Stimulated activated CD4-positive, alpha-beta T cell treated with anti-CD3 and anti-CD28 coated beads, Interleukin-4, amount 100 ng/mL, for 24 hours (primary cell): ENCODE measurements around the gene AMBP.

Experiments used
- DNase-seq: peaks from one replicate; pipeline ENCODE4 v3.0.0-alpha.2; 2020

The AMBP gene

DNA sequence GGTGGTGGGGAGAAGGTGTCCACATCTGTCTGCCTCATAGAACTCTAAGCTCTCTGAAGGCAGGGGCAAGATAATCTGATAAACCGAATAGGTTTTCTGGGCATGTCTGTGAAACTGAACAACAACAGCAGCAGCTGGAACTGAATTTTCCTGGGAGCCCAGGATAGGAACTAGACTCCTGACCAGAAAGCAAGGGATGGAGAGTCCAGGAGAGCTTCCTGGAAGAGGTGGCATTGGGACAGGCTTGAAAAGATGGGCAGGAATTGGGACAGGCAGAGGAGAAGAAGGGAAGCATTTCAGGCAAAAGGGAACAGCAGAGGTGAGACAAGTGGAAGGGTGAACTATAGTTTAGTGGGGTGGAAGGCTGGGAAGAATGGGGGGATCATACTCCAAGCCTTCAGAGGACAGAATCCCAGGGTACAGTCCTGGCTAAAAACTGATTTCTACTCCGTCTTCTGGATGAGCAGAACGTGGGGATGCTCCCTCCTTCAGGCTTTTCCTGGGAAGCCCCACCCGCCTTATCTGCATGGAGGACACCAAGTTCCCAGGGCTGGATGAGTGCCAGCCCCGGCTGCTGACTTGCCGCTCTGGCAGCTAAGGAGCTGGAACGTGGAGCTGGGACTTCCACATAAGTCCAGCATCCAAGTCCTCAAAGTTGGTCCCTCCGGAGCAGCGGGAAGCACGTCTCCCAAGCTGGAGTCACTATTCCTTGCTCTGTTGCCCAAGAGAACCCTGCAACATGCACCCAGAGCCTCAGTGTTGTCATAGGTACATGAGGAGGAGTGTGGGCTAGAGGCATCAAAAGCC is 34.9 kb upstream of the AMBP start:
- no peak for DNase-seq

DNA sequence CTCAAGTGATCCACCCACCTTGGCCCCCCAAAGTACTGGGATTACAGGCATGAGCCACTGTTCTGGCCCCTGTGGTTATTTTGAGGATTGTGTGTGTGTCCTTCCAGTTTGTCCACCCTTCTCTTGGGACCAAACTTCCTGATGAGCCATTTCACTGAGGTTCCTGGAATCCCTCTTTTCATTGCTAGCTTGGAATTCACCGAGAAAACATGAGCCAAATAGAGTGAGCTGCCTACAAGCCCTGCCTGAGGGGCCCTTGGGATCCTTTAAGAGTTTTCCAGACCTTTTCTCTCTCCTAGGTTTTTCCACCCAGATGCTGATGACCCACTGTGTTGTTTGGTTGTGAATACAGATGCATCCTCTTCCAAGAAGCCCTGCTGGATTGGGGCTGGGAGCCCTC is 34.2 kb upstream of the AMBP start:
- no peak for DNase-seq

DNA sequence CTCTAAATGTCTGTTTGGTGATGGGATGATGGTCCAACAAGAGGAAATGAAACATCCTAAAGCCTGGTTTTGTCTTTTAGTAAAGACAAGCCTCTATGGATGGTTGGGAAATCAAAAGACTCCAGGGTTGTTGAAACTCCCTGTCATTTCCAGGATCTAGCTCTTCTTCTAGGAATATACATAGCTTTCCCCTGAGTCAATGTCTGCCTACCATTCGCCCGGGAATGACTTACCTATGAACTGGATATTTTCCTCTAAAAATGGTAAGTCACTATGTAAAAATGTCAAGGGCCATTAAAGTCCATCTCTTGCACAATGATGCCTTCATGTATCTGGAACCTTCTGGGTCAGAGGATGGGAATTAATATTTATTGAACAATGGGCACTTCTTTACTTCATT is 32.1 kb upstream of the AMBP start:
- no peak for DNase-seq

GRCh38 chr9:114109124-114109523 is 31.0 kb upstream of the AMBP start:
- no peak for DNase-seq

GRCh38 chr9:114108016-114108833 is 30.1 kb upstream of the AMBP start:
- peak; percentile 59 for DNase-seq

GRCh38 chr9:114107286-114108001 is 29.3 kb upstream of the AMBP start:
- DNase-seq, result no peak

- DNase-seq, result no peak
These were observed 27.1 kb upstream of the AMBP start for GRCh38 chr9:114105236-114105635.

GRCh38 chr9:114102484-114102883 is 24.4 kb upstream of the AMBP start:
- DNase-seq, result no peak

GRCh38 chr9:114100536-114100935 is 22.4 kb upstream of the AMBP start:
- DNase-seq, result no peak

DNA sequence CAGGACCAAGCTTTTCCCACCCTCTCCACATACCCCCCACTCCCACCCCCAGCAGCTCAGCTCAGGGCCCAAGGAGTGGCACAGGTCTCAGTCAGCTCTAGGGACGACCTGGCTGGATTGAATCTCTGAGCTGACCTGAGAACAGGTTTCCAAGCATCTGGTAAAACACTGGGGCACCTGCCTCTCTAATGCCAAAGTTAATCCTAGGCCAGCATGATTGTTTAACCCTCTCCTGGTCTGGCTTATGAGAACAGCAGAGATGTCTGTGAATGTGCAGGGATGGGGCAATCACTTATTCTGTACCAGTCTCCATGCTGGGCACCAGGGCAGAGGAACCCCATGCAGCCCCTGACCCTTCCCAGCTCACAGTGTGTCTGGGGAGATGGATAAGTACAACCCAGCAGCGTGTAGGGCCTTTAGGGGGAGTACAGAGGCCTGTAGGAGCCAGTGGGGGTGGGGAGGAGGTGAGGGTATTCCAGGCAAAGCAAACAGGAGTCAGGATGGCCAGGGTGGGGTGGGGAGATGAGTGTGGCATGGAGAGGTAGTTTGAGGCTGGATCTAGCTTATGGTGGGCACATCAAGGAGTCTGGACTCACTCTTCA is 21.7 kb upstream of the AMBP start:
- DNase-seq, result no peak

DNA sequence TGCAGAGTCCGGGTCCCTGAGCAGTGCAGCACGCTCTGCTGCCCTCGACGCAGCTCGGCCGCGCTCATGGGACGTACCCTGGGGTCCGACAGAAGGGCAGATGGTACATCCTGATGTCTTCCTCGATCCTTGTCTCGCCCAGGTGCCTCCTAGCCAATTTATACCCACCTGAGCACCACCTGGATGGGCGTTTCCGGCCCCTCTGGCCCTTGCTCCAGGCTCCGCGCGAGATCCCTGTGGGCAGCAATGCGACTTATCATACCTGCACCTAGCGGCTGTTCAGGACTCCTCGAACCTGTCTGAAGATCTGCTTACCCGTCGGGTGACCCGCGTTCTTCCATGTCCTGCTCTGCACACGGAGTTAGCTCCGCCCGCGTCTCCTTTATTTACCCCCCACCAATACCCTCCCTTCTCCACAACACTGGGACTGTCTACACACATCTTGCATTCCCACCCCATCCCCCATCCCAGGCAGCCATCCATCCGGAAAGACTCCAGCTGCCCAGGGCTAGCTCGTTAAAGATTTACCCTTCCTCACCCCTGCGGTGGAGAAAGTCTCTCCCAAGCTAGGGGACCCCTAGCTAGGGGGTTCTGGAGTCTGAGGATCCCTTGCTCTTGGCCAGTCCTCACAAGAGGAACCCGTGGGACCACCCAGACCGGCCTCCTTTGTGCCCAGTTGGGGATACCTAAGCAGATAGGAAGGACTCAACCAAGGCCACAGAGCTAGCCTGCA is 21.0 kb upstream of the AMBP start, which contains the start of gene KIF12:
KIF12 (minus strand) TSS at position 357 of the 733 bp plus-strand sequence; CDS start at position 341, 16 bp downstream.
- no peak for DNase-seq

GRCh38 chr9:114098021-114098935 is 20.2 kb upstream of the AMBP start:
- DNase-seq, result no peak

- DNase-seq, result no peak
These were observed 19.5 kb upstream of the AMBP start for GRCh38 chr9:114097613-114098020.

- no peak for DNase-seq
These were observed 18.9 kb upstream of the AMBP start for GRCh38 chr9:114096866-114097612.

GRCh38 chr9:114096041-114096511 is 18.0 kb upstream of the AMBP start:
- no peak for DNase-seq

DNA sequence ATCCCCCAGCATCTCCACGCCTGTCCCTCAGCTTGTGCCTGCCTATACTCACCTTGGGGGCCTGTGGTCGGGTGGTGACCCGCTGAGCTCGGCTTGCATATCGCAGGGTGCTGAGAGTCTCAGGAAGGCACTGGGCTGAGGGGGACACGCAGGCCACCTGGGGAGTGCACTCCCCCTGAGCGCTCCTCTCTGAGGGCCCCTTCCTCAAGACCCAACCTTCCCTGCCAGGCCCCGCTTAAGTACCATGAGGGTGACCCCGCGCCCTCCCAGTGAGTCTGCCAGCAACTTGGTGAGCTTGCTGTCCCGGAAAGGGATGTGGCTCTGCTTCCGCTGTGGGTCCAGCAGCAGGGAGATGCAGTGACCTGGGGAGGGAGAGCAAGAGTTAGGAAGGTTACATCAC is 16.9 kb upstream of the AMBP start:
- no peak for DNase-seq

- no peak for DNase-seq
These were observed 15.8 kb upstream of the AMBP start for GRCh38 chr9:114093761-114094505.

GRCh38 chr9:114093031-114093471 is 15.0 kb upstream of the AMBP start:
- DNase-seq, result no peak

DNA sequence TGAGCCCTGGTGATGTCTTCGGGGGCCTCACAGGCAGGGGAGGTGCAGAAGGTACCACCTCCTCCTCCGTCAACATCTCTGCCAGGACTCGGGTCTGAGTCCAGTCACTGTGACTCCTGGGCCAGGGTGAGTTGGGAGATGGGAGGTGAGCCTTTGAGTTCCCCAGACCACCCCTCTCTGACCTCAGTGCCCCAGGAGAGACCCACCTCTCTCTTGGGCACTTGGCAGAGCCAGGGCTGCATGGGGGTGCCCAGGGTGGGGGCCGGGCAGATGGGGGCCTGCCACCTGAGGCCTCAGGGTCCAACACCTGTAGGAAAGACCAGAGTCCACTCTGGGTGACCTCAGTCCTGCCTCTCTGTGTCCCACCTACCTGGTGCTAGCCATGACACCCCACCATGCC is 14.2 kb upstream of the AMBP start:
- DNase-seq, result no peak
